Osteoblast (primary cell): ENCODE data around the gene ENOX1. TPM values are rescaled to one million over a fixed set of nuclear protein-coding genes. Genes with fewer than 3 reads are reported as not detected.
A peak's percentile ranks its signal among the peaks of the same experiment; 100 is the strongest.

Experiments
- DNase-seq: peaks from one replicate; pipeline ENCODE4 v3.0.0; 2011; ENCODE audit warnings: low spot score, mixed read lengths; ENCODE audit not compliant: insufficient read length; ENCODE audit errors: missing footprints
- H2AFZ ChIP-seq: 2 replicates; pipeline ENCODE4 v1.6.0; 2011; ENCODE audit warnings: mild to moderate bottlenecking, low read length
- H3K27ac ChIP-seq: 2 replicates; pipeline ENCODE4 v1.5.1; 2011; ENCODE audit warnings: mild to moderate bottlenecking, low read depth, low read length, moderate library complexity
- H3K27me3 ChIP-seq: 2 replicates; pipeline ENCODE4 v1.6.0; 2012; ENCODE audit warnings: mild to moderate bottlenecking, control low read depth, inconsistent platforms, low read length, moderate library complexity; ENCODE audit not compliant: insufficient read depth
- H3K36me3 ChIP-seq: 2 replicates; pipeline ENCODE4 v1.5.1; 2011; ENCODE audit warnings: mild to moderate bottlenecking, low read length, control low read depth, moderate library complexity; ENCODE audit not compliant: insufficient read depth
- H3K4me1 ChIP-seq: 2 replicates; pipeline ENCODE4 v1.5.1; 2011; ENCODE audit warnings: mild to moderate bottlenecking, low read length, control low read depth, moderate library complexity; ENCODE audit not compliant: insufficient read depth
- H3K4me2 ChIP-seq: 2 replicates; pipeline ENCODE4 v1.6.0; 2011; ENCODE audit warnings: mild to moderate bottlenecking, low read length; ENCODE audit not compliant: insufficient read depth
- H3K4me3 ChIP-seq: fragments of 200-600 bp; sonication (generic); 3 replicates; pipeline ENCODE4 v1.5.1; 2012; ENCODE audit warnings: mild to moderate bottlenecking, low read length, inconsistent platforms; ENCODE audit not compliant: insufficient read depth
- H3K79me2 ChIP-seq: 2 replicates; pipeline ENCODE4 v1.6.0; 2012; ENCODE audit warnings: mild to moderate bottlenecking, low read length, control low read depth, inconsistent platforms; ENCODE audit not compliant: insufficient read depth
- H3K9me3 ChIP-seq: 2 replicates; pipeline ENCODE4 v1.5.1; 2011; ENCODE audit warnings: low read depth, low read length, control low read depth
- H4K20me1 ChIP-seq: 2 replicates; pipeline ENCODE4 v1.6.0; 2012; ENCODE audit warnings: mild to moderate bottlenecking, low read length, control low read depth; ENCODE audit not compliant: insufficient read depth
- total RNA-seq: library from RNA; depleted of rRNA; stranded (reverse); fragments of >200 nt; gene quantifications from 2 replicates; pipeline ENCODE4 v1.2.3, GENCODE V29; 2012
- TF ChIP-seq, protein P1 (sequence below): IDR thresholded peaks from 2 replicates; pipeline ENCODE4 v1.5.1; 2011; ENCODE audit warnings: mild to moderate bottlenecking, low read depth, low read length, moderate library complexity; ENCODE audit errors: extremely low read depth

The ENOX1 gene
- total RNA-seq, 1 donor, result 5.4 TPM

DNA sequence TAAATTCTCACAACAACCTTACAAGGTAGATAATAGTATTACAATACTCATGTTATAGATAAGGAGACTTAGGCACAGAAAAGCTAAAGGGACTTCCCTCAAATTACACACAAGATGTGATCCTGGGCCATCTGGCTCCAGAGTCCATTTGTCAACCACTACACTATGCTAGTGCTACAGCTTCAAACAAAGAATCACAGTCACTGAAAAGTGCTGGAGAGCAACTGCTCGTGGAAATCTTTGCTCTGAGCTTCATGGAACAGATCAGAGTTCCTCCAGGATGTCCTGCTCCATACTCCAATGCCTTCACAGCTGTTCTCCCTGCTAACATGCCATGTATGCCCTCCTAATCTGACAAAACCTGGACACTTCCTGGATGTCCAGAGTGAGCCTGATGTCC is 271.2 kb downstream of the ENOX1 start:
- no peak overlapping the region for H3K4me3 ChIP-seq
- H3K4me2 ChIP-seq, result no peak overlapping the region
- no peaks in the 10 kb centered on the region for H3K27me3 ChIP-seq
- H3K9me3 ChIP-seq, result no peaks in the 10 kb centered on the region
- H3K36me3 ChIP-seq, result no peaks in the 10 kb centered on the region
- TF ChIP-seq, protein P1, sequence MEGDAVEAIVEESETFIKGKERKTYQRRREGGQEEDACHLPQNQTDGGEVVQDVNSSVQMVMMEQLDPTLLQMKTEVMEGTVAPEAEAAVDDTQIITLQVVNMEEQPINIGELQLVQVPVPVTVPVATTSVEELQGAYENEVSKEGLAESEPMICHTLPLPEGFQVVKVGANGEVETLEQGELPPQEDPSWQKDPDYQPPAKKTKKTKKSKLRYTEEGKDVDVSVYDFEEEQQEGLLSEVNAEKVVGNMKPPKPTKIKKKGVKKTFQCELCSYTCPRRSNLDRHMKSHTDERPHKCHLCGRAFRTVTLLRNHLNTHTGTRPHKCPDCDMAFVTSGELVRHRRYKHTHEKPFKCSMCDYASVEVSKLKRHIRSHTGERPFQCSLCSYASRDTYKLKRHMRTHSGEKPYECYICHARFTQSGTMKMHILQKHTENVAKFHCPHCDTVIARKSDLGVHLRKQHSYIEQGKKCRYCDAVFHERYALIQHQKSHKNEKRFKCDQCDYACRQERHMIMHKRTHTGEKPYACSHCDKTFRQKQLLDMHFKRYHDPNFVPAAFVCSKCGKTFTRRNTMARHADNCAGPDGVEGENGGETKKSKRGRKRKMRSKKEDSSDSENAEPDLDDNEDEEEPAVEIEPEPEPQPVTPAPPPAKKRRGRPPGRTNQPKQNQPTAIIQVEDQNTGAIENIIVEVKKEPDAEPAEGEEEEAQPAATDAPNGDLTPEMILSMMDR, result no peak
- H3K79me2 ChIP-seq, result no peaks in the 10 kb centered on the region
- H3K27ac ChIP-seq, result no peak overlapping the region
- no peaks in the 10 kb centered on the region for H4K20me1 ChIP-seq
- no peak for DNase-seq
- H2AFZ ChIP-seq, result no peak overlapping the region
- H3K4me1 ChIP-seq, result no peaks in the 10 kb centered on the region

DNA sequence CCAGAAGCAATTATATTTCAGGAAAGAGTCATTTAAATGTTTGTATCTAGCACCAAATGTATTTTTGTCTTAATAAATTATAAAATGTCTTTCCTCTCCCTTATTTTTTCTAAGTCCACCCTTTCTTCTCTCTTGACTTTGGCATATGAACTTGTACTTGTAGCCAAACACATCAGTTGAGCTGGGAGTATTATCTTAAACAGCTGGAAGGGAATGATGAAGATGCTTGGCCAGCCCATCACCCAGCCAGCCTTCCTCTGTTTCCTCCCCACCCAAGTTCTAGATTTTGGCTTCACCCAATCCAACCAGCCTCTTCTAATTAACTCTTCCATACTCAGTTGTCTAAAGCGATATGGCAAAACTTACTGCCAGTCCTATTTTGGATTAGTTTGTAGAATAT is 272.5 kb downstream of the ENOX1 start:
- H3K27me3 ChIP-seq, result no peaks in the 10 kb centered on the region
- no peak overlapping the region for H3K4me3 ChIP-seq
- no peaks in the 10 kb centered on the region for H3K4me1 ChIP-seq

DNA sequence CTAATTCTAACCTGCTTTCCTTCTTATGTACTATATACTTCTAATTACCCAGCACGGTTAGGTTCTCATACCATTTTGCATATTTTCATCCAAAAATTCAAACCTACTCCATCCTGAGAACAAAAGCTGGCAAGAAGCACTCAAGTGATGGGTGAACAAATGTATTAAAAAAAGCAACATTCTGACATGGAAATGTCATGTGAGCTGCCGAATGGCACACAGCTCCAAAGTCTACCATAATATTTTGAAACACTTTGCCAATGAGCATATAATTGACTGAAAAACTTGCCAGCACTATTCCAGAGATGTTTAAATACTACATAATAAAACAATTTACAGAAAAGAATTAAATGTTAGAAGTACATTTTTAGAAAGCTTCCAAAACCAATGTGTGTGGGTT is 274.6 kb downstream of the ENOX1 start:
- Histone ChIP-seq H3K4me1 (no peaks in the 10 kb centered on the region), H2AFZ (no peak overlapping the region), H3K36me3 (no peaks in the 10 kb centered on the region), H3K9me3 (no peaks in the 10 kb centered on the region), H4K20me1 (no peaks in the 10 kb centered on the region), H3K4me3 (no peak overlapping the region), H3K79me2 (no peaks in the 10 kb centered on the region), H3K27me3 (no peaks in the 10 kb centered on the region), H3K27ac (no peak overlapping the region), H3K4me2 (no peak overlapping the region)
- TF ChIP-seq, protein P1, result no peak
- DNase-seq, result no peak

More for the DNA sequence above, 272.5 kb downstream of the ENOX1 start:
- Histone ChIP-seq H3K27ac (no peak overlapping the region), H3K4me2 (no peak overlapping the region), H3K79me2 (no peaks in the 10 kb centered on the region), H3K36me3 (no peaks in the 10 kb centered on the region), H4K20me1 (no peaks in the 10 kb centered on the region), H3K9me3 (no peaks in the 10 kb centered on the region), H2AFZ (no peak overlapping the region)
- DNase-seq, result no peak
- TF ChIP-seq, protein P1, result no peak

DNA sequence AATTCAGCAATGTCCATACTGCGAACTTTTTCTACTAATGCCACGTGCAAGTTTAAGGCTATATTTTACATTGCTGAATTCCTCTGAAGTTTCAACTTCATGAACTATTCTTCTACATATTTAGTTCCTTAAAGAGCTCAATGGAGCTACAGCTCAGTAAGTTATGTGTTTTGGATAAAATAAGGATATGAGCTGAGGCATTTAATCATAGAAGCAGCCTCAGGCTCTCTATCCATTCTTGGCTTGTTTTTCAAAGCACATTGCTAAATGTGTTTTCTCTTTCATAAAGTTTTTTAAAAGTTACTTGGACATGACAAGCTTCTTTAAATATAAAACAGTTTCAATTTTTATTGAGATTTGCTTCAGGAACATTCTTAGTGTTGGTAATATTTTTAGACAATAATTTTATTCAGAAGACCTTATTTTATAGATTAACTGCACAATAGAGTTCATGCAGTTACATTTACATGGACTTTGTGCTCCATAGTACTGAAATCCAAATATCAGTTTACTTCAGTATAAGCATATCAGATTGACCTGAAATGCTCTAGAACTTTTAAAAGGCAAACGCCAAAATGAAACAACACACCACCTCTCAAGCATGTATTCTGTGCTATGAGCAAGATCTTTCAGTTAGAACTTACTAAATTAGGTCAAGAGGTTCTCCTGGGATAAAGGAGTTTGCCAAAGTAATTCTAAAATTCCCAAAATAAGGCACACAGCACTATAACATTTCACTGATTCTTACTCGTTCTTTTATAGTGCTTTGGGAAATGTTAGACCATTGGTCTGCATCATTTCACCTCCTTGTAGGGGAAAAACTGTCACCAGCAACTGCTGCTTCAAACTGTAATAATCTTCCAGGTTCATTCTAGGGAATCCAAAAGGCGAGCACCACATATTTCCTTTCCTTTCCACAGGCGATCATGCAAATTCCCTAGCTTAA is 275.5 kb downstream of the ENOX1 start:
- Histone ChIP-seq H2AFZ (no peak overlapping the region), H3K4me1 (no peaks in the 10 kb centered on the region), H3K79me2 (no peaks in the 10 kb centered on the region), H3K36me3 (no peaks in the 10 kb centered on the region), H4K20me1 (no peaks in the 10 kb centered on the region), H3K4me3 (no peak overlapping the region), H3K27ac (no peak overlapping the region), H3K4me2 (no peak overlapping the region), H3K27me3 (no peaks in the 10 kb centered on the region), H3K9me3 (no peaks in the 10 kb centered on the region)
- TF ChIP-seq, protein P1, result no peak
- DNase-seq, result peak; percentile 6
